ENCODE results near the gene ZNF587.
"Not testable (repeated sequence)": the region's sequence is repeated elsewhere in the genome, so short reads cannot be mapped to it uniquely, and the experiment has no call there.

DNA sequence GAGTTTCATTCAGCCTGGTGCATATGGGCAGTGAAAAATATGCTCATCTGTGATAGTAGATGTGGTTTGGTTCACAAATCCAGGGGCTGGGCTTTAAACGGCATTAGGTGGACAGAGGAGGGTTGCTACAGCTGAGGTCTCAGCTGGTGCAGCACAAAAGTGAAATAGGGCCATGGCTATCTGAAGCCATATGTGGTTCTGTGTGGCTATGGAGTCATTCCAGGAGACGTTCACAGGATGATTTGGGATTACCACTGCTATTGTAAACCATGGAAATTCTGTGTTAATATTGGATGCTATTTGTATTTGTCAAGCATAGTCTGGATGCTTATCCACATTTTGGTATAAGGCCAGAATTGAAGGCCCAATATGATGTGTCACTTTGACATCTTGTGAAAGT is 4.5 kb downstream of the ZNF587 start:
- TF ChIP-seq, protein P1, sequence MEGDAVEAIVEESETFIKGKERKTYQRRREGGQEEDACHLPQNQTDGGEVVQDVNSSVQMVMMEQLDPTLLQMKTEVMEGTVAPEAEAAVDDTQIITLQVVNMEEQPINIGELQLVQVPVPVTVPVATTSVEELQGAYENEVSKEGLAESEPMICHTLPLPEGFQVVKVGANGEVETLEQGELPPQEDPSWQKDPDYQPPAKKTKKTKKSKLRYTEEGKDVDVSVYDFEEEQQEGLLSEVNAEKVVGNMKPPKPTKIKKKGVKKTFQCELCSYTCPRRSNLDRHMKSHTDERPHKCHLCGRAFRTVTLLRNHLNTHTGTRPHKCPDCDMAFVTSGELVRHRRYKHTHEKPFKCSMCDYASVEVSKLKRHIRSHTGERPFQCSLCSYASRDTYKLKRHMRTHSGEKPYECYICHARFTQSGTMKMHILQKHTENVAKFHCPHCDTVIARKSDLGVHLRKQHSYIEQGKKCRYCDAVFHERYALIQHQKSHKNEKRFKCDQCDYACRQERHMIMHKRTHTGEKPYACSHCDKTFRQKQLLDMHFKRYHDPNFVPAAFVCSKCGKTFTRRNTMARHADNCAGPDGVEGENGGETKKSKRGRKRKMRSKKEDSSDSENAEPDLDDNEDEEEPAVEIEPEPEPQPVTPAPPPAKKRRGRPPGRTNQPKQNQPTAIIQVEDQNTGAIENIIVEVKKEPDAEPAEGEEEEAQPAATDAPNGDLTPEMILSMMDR (conservative IDR thresholded peaks at IDR 0.05 in 1 of 2, IDR thresholded peaks at IDR 0.05 in 1 of 2; ENCODE audit: extremely low read depth in 1 of 2, insufficient read depth in 1 of 2, low read depth in 1 of 2, low read length in 2 of 2), result not testable (repeated sequence)
- not testable (repeated sequence) for TF ChIP-seq EZH2 (IDR thresholded peaks at IDR 0.05; ENCODE audit: borderline replicate concordance, low read length)
